Measurements from ENCODE around the gene BMP8B.
"Not testable (repeated sequence)": the region's sequence is repeated elsewhere in the genome, so short reads cannot be mapped to it uniquely, and the experiment has no call there.

- not testable (repeated sequence) for TF ChIP-seq CTCF, POLR2A (IDR thresholded peaks at IDR 0.05)
Measured at GRCh38 chr1:39770100-39771021, 18.3 kb downstream of the BMP8B start.
